Suppressor macrophage treated with lipopolysaccharide for 1 hour (primary cell): ENCODE measurements around the gene POU4F1.
"Not testable (repeated sequence)": the region's sequence is repeated elsewhere in the genome, so short reads cannot be mapped to it uniquely, and the experiment has no call there.

ENCODE experiments used
- DNase-seq, 3 donors: peaks; one replicate each; pipeline ENCODE4 v3.0.0-alpha.2; 2020 to 2022

The POU4F1 gene, protein sequence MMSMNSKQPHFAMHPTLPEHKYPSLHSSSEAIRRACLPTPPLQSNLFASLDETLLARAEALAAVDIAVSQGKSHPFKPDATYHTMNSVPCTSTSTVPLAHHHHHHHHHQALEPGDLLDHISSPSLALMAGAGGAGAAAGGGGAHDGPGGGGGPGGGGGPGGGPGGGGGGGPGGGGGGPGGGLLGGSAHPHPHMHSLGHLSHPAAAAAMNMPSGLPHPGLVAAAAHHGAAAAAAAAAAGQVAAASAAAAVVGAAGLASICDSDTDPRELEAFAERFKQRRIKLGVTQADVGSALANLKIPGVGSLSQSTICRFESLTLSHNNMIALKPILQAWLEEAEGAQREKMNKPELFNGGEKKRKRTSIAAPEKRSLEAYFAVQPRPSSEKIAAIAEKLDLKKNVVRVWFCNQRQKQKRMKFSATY

DNA sequence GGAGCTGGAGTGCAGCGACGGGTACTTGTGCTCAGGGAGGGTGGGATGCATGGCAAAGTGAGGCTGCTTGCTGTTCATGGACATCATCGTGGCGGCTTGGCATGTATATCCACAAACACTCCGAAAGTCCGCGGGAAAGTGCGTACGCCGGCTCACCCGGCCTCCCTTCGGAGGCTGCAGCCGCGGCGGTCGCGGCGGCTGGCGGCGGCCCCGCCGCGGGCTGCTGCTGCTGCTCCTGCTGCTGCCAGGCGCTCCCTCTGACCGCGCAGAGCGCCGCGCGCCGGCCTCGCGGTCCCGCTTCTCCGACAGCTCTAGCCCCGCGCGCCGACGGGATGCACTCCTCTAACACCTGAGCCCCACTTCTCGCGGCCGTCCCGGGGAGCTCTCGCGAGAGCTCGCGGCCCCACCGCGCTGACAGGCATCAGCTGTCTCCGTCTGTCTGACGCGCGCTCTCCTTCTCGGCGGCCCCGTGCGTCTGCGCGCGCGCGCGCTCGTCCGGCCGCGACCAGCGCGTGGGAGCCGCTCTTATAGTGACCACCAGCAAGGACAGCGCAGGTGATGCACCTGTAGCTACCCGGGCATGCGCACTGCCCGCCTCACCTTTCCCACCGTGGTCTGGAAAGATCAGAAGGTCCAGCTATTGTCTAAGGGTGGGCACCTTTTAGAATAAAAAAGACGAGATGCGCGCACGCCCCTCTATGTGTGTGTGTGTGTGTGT is at the start of gene POU4F1:
TSS of gene POU4F1 (minus strand) at position 313 of the 718 bp plus-strand sequence. CDS start at position 87, 226 bp downstream.
- peak; percentile 46 to 66 (median 46) for DNase-seq

DNA sequence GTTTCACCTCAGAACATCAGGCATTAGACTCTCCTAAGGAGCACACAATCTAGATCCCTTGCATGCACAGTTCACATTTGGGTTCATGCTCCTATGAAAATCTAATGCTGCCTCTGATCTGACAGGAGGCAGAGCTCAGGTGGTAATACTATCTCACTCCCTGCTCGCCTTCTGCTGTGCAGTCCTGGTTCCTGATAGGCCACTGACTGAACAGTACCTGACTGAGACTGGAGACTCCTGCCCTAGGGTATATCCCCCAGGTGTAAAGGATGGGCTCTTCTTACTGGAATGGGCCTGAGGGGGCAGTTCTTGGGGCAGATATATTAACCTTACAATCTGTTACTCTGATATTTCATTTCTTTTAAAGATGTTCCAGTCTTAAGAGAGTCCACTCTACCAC is 49.3 kb upstream of the POU4F1 start:
- DNase-seq = no peak

DNA sequence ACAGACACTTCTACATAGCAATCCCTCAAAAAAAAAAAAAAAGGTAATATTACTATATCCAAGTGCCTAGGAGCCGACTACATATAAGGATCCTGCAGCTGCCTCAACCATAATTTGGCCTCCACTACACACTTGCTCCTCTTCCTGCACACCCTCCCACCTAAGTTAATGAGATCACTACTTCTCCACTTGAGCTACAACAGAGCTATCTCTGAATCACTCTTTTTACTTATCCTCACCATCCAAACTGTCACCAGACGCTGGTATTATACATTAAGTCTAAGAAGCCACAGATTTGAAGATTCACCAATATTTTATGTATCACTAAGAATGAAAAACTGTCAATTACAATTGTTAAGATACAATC is 47.3 kb upstream of the POU4F1 start:
- peak in 1 of 3 donors; percentile 10 for DNase-seq

DNA sequence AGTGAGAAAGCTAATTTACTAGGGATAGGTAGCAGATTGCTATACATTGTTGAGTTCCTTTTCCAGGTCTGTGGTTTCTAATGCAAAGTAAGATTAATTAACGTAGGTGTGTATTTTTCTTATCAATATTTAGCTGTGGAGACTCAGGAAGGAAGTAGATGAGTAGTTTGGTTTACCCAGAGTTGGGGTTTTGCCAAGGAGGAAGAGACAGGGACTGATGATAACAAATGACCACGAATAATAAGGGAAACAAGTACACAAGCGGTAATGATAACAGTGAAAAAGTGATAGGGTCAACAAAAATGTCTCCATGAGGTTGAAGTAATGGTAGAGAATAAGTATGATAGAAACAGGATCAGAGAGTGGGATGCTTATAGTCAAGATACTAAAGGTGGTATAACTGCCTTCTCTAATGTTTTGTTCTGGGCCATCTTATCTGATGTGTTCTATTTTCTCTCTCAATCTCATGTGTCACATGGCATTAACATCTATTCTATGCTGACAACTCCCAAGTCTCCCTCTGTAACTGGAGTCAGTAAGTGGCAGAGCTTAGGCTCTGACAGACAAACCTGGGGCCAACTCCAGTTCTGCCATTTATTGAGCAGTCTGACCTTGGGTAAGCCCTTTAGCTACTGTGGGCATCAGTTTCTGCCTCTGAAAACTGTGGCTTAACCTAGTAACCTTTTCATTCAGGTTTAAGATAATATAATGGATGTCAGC is 46.8 kb upstream of the POU4F1 start:
- DNase-seq = peak in 1 of 3 donors; percentile 11

DNA sequence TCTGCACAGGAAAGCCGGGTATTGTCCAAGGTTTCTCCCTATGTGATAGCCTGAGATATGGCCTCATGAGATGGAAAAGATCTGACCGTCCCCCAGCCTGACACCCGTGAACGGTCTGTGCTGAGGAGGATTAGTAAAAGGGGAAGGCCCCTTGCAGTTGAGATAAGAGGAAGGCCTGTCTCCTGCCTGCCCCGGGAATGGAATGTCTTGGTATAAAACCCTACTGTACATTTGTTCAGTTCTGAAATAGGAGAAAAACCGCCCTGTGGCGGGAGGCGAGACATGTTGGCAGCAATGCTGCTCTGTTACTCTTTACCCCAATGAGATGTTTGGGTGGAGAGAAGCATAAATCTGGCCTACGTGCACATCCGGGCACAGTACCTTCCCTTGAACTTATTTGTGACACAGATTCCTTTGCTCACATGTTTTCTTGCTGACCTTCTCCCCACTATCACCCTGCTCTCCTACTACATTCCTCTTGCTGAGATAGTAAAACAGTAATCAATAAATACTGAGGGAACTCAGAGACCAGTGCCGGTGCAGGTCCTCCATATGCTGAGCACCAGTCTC is 43.8 kb upstream of the POU4F1 start:
- not testable (repeated sequence) for DNase-seq

DNA sequence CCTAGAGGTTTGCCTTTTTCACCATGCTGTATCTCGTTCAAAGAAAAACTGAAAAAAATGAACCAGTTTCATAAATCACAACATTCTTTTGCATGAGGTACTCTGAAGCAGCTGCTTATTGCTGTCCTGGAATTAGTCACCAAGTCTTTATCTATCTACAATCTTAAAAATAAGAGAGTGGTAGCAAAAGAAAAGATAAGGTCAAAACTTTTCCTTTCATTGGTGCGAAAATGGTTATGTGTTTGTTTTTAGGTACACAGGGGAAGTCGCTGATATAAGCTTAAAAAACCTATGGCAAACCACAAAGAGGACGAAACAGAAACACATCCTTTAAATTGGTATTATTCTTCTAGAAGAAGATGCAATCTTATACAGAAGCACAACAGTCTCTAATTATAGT is 34.9 kb upstream of the POU4F1 start:
- DNase-seq = no peak

DNA sequence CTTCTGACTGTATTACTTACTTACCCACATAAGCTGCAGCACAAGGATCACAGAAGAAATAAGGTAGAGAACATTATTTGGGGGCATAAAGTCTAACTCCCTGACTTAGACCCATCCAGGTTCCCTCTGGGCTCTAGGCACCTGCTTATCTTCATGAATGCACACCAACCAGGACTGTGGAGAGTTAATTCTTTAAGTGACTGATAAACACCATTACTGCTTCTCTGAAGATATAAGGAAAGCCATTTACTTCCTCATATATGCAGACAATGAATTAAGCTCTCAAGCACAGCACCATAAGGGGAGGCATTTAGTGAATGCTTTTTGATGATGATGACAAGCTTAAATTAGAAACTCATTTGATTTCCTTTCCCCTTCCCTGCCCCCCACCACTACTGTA is 33.1 kb upstream of the POU4F1 start:
- DNase-seq = no peak

DNA sequence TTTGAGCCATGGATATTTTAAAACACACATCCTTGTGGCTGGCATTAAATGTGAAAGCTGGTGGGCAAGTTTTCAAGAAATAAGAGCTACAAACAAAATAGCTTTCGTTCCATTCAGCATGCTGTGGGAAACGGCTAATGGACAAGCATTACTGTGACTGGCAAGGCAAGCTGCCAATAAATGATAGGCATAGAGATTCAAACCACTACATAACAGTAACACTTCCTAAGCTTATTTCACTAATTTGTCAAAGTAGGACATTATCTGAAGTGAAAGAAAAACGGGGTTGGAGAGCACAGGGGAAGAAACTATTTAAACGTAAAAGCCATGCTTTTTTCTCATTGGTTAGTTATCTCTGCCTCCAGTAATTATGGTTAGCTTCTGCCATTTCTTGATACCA is 29.6 kb upstream of the POU4F1 start:
- no peak for DNase-seq

DNA sequence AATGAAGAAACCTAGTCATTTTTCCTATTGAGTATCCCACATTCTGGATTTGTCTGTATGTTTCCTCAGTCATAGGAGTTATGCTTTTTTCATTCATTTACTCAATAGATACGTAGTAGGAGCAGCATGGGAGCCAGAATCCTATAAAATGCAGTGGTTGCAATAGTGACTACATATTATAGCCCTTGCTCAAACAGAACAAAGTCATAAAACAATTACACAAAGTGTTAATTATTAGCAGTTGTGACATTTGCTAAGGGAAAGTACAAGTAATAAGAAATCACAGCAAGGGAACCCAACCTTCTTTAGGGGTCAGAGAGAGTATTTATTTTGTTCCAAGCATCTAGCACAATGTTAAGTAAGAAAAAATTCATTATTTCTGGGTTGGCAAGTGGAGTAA is 27.7 kb upstream of the POU4F1 start:
- DNase-seq = no peak

DNA sequence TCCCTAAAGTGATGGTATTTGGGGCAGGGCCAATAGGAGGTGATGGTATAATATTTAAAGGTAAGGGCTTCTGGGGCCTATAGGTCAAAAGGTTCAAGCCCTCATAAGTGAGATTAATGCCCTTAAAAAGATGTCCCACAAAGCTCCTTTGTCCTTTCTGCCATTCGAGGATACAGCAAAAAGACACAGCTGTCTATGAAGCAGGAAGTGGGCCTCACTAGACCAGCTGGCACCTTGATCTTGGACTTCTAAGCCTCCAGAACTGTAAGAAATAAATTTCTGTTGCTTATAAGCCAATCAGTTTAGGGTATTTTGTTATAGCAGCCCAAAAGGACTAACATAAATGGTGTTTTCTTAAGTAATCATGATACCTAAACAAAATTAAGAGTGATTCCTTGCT is 27.2 kb upstream of the POU4F1 start:
- no peak for DNase-seq

DNA sequence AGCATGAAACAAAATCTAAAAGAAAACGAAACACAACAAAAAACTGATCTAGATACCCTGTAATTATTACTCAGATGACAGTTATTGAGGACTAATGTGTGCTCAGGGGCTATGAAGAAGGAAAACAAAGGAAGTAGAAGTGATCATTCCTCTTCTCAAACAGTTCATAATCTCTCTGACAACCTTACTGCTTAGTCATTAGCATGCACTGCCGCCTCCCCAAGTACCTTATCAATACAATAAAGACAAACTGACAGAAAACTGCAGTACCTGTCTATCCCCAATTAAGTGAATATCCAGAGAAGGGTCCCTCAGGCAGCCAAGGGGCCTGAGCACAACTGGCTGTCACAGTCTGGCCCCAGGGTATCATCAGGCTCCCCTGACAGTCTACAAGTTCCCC is 22.0 kb upstream of the POU4F1 start:
- DNase-seq = peak in 1 of 3 donors; percentile 17

DNA sequence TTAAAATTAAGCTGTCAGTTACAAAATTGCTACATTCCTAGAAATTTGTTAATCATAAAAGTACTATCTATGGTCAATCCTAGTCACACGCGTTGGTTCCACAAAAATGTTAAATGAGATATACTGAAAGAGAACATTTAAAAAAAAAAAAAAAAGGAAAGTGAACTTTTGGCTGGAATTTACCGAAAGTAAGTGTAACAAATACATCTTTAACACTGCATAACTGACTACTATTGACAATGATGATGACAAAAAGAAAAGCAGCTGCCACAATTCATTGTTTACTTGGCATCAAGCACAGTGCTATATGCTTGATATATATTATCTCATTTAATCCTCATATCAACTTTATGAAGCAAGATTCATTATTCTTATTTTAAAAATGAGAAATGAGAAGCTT is 19.8 kb upstream of the POU4F1 start:
- peak in 1 of 3 donors; percentile 10 for DNase-seq

DNA sequence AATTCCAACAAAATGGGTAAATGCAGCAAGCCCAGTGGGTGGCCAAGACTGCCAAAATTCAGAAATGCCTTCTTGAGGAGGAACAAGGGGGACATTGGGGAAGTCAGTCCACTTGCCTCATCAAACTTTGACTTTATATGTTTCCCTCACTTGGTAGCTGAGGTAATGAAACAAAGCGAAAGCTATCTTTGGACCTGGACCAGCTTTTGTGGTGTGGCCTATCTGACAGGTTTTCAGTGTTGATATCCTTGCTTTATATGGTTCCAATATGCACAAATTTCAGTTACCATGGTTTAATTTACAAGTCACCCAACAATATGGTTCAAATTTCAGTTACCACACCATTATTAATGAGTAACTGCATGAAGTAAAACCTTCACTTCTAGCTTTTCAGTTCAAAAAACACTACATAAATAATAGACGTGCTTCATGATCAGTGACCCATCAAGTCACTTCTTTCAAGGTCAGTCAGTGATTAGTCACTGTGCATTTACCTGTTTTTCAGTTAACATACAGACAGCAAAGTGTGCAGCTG is 17.7 kb upstream of the POU4F1 start:
- no peak for DNase-seq

DNA sequence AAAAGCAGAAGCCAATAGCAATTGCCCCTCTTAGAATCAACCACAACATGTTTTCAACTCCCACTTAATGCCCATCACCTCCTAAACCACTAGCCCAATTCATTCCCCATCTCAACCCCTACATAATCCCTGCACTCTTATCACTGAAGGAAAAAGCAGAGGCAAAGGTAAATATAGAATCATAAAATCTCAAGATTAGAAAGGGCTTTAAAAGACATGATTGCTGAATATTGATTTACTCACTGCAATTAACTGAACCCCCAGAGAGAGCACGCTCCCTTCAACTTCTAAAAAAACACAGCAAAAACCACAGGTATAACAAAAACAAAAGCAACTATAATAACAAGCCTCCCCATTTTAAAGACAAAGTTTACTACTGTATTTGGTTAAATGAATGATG is 15.1 kb upstream of the POU4F1 start:
- no peak for DNase-seq

DNA sequence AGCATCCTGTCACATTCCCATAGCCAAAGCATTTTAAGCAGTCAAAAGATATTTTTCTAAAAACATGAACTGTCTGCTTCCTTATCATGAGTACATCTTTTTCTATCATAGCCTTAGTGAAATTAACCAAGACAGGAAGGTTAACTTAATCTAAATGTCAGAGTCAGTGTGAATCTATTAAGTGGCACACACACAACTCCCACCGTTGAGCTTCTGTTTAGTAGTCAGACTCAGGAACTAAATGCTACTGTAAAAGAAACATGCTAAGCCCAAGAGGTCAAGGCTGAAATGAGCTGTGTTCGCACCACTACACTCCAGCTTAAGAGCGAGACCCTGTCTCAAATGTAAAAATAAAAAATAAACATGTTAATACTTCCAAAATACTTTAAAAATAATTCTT is 7.7 kb upstream of the POU4F1 start:
- DNase-seq = no peak

DNA sequence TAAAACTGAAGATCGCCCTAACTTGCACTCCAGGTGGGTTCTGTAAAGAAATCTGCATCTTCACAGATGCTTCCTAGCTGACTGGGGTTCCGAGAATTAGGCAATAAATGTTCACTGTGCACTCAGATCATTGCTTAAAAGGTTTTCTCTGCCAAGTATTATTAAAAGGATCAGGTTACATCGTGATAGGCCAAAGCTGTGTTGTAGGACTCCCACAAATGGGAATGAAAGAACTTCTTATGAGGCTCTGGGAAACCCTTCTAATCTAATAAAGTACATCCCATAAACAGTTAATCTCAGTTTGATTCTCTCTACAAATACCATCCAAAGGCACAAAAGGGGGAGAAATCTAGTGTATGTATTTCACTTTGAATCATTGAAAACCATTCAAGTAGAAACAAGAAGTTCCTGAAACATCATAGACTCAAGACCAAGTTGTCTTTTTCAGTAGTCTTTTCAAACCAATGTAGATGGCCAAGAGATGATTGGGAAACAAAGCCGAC is 7.1 kb upstream of the POU4F1 start:
- DNase-seq = no peak

DNA sequence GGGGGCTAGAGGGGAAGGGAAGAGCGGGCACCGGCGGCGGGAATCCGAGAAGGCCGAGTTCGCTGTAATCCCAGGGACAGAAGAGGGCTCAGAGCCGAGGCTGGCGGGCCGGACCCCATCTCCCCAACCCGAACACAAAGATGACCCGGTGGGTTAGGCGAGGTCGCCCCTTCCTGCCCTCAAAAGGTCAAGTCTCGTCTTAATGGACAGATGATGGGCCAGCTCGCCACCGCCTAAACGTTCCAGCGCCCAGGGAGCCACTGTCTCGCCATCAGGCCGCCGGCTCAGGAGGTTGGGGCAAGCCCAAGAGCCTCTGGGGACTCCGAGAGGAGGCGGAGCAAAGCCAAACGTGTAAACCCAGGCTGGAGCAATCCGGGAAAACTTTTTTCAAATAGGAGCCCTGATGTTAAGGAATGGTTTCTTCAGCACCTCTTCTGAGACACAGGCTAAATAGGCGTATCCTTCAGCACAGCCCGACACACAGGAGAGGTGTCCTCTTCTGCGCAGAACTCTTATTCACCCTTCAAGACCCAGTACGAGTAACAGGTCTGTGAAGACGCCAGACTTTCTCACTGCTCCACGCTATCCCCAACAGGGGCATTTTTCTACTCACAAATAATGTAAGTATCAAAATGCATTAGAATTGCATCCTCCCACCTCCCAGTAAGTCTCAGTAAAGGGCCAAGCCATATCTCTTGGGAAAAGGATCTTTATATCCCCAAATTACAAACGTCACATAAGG is 6.3 kb upstream of the POU4F1 start:
- DNase-seq = peak; percentile 44 to 69 (median 56)

DNA sequence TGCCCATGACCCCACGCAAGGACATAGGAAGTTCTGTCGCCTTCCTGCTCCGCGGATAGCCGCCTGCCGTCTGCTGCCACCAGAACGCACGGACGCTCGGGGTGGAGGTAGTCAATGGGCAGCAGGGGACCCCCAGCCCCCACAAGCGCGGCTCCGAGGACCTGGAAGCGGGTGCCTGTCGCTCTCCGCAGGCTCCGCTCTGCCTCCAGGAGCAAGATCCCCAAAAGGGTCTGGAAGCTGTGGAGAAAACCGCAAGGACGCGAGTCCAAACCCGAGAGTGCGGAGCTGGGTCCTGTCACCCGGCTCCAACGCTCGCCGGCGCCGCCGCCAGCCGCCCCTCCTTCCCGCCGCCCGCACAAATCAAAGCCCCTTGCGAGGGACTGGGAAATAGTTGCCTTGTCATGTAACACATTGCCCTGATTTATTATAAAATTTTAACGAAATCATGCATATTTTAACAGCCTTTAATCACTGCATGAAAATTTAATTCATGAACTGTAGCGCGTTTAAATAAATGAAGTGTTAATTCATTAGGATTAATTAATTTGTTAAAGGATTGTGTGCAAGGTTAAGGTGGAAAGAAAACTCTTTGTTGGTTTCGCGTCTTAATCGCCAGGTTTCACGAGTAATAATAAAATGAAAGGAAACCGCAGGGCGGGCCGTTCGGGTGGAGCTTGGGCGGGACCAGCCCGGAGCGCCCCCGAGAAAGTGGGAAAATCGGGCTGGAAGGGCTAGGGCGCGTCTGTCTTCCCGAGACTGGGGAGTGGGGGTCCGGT is 5.5 kb upstream of the POU4F1 start:
- DNase-seq = no peak

DNA sequence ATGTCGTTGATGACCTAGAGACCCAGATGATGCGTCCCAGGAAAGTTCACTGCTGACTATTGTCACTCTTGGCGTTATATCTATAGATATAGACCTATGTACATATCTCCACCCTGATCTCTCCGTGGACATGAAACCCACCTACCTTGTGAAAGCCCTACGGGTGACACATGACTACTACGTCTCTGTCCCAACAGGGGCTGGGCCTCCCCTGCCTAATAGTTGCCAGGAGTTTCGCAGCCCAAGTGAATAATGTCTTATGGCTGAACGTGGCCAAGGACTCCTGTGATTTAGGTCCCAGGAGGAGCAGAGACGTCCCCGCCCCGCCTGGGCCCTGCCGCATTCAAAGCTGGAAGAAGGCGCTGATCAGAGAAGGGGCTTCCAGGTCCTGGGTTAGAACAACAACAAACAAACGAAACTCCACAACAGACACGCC is 4.9 kb upstream of the POU4F1 start:
- no peak for DNase-seq

DNA sequence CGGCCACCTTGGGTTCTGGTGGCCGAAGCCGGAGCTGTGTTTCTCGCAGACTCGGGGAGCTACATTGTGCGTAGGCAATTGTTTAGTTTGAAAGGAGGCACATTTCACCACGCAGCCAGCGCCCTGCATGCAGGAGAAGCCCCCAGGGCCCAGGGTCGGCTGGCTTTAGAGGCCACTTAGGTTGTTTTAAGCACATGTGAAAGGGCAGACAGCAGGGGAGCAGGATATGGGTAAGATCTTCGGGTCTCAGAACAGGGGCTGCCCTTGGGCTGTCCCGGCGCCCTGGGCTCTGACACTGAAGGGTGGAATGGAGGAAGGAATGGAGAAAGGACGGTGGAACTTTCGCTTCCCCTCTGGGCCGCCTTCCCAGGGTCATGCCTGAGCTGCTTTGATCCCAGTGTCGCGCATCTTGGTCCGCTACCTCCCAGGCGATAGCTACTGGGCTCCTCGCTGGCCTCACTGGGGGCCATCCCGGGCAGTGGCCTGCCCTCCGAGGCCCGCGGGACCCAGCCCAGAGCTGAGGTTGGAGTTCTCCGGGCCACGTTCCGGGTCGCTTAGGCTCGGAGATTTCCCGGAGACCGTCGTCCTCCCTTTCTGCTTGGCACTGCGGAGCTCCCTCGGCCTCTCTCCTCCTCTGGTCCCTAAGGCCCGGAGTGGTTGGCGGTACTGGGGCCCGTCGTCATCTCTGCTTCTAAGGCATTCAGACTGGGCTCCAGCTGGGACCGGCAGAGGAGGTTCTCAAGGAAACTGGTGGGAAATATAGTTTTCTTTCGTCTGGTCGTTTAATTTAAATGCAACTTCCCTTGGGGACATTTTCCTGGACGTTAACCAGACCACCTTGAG is 4.3 kb upstream of the POU4F1 start:
- no peak for DNase-seq
